Measurements from ENCODE around the gene ACE. TPM values are rescaled to one million over a fixed set of nuclear protein-coding genes. Genes with fewer than 3 reads are reported as not detected.

ACE gene
- total RNA-seq, 4 donors from 2014 or later: 4.2 to 20.2 (median 12.0) TPM

DNA sequence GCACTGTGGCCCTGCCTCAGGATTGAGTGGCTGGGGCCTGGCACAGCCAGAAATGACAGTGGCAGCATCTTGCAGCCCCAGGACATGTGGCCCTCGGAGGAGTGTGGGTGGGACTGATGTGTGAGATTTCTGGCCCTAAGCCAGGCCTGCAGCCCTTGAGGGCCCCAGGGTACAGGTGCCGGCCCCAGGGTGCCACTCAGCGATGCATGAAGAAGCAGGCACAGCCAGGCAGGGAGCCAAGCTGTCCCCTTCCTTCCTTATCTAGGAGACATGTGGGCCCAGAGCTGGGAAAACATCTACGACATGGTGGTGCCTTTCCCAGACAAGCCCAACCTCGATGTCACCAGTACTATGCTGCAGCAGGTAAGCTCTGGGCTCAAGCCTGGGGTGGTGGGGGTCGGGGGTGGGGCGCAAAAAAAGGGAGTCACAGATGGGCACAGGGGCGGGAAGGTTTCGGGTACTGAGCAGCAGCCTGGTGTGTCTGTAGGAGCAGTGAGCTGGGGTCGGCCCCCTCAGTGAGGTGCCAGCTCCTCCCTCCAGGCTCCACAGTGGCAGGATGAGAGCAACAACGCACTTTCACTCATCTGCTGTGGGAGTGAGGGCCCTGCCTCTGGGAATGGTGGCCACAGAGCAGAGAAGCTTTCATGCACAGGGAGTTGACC lies 4.1 kb downstream of the ACE start:
- no peak for ATAC-seq (ENCODE audit: low FRiP score)
- TF ChIP-seq, protein P1, sequence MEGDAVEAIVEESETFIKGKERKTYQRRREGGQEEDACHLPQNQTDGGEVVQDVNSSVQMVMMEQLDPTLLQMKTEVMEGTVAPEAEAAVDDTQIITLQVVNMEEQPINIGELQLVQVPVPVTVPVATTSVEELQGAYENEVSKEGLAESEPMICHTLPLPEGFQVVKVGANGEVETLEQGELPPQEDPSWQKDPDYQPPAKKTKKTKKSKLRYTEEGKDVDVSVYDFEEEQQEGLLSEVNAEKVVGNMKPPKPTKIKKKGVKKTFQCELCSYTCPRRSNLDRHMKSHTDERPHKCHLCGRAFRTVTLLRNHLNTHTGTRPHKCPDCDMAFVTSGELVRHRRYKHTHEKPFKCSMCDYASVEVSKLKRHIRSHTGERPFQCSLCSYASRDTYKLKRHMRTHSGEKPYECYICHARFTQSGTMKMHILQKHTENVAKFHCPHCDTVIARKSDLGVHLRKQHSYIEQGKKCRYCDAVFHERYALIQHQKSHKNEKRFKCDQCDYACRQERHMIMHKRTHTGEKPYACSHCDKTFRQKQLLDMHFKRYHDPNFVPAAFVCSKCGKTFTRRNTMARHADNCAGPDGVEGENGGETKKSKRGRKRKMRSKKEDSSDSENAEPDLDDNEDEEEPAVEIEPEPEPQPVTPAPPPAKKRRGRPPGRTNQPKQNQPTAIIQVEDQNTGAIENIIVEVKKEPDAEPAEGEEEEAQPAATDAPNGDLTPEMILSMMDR (IDR thresholded peaks at IDR 0.05): no peak
- no peak for DNase-seq (ENCODE audit: low spot score)

DNA sequence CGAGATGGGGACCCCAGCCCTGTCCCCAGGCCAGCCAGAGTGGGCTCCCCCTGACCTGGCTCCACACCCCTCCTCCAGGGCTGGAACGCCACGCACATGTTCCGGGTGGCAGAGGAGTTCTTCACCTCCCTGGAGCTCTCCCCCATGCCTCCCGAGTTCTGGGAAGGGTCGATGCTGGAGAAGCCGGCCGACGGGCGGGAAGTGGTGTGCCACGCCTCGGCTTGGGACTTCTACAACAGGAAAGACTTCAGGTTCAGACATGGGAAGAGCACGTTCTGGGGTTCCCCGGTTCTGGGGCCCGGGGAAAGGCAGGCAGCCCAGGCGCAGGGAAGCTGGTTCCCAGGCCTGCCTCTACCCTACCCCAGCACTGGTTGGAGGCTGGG lies 4.6 kb downstream of the ACE start:
- ATAC-seq (ENCODE audit: low FRiP score) (no peak), DNase-seq (ENCODE audit: low spot score) (no peak)
- TF ChIP-seq, protein P1 (IDR thresholded peaks at IDR 0.05): no peak

DNA sequence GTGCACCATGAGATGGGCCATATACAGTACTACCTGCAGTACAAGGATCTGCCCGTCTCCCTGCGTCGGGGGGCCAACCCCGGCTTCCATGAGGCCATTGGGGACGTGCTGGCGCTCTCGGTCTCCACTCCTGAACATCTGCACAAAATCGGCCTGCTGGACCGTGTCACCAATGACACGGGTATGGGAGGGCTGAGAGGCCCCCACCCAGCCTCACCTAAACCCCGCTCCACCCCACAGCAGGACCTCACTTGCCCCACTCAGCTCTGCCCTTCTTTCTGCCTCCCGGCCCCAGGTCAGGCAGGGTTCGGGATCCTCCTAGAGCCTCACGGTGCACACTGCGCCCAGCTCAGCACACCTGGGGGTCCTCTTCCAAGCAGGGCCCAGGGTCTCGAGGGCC lies 5.6 kb downstream of the ACE start:
- no peak for DNase-seq (ENCODE audit: low spot score)

DNA sequence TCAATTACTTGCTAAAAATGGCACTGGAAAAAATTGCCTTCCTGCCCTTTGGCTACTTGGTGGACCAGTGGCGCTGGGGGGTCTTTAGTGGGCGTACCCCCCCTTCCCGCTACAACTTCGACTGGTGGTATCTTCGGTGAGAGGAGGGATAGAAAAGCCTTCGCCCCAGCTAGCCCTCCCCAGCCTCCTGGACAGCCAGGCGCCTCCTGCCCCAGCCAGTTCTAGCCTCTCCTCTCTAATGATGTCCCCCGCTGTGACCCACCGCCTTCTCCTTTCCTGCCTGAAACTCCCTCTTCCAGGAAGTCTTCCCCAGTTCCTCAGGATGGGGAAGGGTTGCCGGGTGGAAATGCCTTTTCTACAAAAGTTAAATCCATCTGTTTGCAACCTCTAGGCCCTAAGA lies 6.2 kb downstream of the ACE start:
- ATAC-seq (ENCODE audit: low FRiP score) (no peak), DNase-seq (ENCODE audit: low spot score) (no peak)
- TF ChIP-seq, protein P1 (IDR thresholded peaks at IDR 0.05): no peak

More for the DNA sequence above, 5.6 kb downstream of the ACE start:
- ATAC-seq (ENCODE audit: low FRiP score): no peak
- TF ChIP-seq, protein P1 (IDR thresholded peaks at IDR 0.05): no peak

DNA sequence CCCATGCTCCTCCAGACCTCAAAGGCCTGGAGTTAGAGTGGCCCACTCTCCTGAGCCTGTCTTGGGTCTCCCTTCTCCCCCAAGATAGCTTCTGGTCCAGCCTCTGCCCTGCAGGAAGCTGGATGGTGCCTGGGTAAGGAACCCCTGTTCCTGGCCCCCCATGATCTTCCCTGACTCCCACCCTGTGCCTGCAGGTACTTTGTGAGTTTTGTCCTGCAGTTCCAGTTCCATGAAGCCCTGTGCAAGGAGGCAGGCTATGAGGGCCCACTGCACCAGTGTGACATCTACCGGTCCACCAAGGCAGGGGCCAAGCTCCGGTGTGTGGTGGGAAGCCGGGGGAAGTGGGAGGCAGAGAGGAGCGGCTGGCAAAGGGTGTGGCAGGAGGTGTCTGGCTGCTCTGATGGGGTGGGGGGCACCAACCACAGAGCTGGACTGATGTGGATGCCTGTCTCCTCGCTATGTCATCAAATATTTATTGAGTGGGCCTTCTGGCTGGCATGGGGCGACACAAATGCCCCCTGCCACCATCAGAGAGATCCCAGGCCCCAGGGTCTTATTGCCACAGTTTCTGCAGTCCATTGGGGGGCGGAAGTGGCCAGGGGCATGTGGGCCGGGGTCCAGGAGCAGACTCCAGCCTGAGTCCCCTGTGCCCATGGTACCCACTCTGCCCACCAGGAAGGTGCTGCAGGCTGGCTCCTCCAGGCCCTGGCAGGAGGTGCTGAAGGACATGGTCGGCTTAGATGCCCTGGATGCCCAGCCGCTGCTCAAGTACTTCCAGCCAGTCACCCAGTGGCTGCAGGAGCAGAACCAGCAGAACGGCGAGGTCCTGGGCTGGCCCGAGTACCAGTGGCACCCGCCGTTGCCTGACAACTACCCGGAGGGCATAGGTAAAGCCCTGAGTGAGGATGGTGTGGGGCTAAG lies 7.1 kb downstream of the ACE start:
- TF ChIP-seq, protein P1 (IDR thresholded peaks at IDR 0.05): no peak

DNA sequence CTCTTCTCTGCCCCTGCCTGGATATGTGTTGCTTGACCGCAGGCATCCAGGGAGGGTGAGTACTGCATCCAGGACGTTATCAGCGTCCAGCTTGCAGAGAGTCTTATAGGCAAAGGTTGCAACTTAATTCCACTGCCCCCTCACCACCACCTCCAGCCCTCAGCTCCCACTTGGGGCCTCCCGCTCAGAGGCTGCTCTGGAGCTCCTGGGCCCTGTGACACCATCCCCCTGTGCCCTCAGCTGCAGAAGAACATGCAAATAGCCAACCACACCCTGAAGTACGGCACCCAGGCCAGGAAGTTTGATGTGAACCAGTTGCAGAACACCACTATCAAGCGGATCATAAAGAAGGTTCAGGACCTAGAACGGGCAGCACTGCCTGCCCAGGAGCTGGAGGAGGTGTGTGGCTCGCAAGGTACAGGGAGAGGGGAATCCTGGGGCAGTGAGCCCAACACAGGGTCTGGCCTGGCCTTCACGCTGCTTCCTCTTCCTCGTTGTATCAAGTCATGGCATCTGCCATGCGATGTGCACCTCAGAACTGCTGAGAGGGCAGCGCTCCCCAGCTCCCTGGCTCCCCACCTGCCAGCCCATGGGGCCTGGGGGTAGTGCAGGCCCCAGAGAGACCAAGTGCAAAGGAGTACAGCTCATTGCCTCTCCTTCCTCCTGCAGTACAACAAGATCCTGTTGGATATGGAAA lies 9.6 kb downstream of the ACE start:
- DNase-seq (ENCODE audit: low spot score) (no peak), ATAC-seq (ENCODE audit: low FRiP score) (no peak)
- TF ChIP-seq, protein P1 (IDR thresholded peaks at IDR 0.05): no peak

More for the DNA sequence above, 7.1 kb downstream of the ACE start:
- DNase-seq (ENCODE audit: low spot score) (no peak), ATAC-seq (ENCODE audit: low FRiP score) (no peak)

Measured in omental fat pad (tissue), 4 donors.